NCI-H1694 treated with DMSO at 0.1 percent for 48 hours (cell line): ENCODE data around the gene AIFM1.

Experiments used
- DNase-seq: peaks from one replicate; lab custom pipeline; 2025; lab: John Stamatoyannopoulos, UW

AIFM1 gene

GRCh38 chrX:130165703-130166502, at the start of gene AIFM1:
Gene AIFM1 (minus strand): TSS chrX:130165841. CDS start chrX:130165656, 185 bp downstream.
- DNase-seq: peak; percentile 93

- no peak for DNase-seq
These were observed 47.7 kb upstream of the AIFM1 start for GRCh38 chrX:130213376-130213775.

- no peak for DNase-seq
These were observed 46.7 kb upstream of the AIFM1 start for GRCh38 chrX:130212371-130212770.

GRCh38 chrX:130211415-130212186, 46.0 kb upstream of the AIFM1 start:
- DNase-seq: no peak

- DNase-seq: no peak
These were observed 39.0 kb upstream of the AIFM1 start for GRCh38 chrX:130204647-130205046.

DNA sequence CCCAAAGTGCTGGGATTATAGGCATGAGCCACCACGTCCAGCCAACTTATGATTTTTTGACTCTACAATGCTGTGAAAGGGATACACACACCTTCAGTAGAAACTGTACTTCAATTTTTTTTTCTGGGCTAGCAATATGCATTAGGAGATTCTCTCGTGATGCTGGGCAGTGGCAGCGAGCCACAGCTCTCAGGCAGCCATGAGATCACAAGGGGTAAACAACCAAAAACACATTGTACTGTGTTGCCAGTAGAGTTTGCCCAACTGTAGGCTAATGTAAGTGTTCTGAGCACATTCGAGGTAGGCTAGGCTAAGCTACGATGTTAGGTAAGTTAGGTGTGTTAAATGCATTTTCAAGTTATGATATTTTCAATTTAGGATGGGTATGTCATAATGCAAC, 31.8 kb upstream of the AIFM1 start:
- no peak for DNase-seq

- DNase-seq: no peak
These were observed 30.8 kb upstream of the AIFM1 start for GRCh38 chrX:130196466-130196865.

DNA sequence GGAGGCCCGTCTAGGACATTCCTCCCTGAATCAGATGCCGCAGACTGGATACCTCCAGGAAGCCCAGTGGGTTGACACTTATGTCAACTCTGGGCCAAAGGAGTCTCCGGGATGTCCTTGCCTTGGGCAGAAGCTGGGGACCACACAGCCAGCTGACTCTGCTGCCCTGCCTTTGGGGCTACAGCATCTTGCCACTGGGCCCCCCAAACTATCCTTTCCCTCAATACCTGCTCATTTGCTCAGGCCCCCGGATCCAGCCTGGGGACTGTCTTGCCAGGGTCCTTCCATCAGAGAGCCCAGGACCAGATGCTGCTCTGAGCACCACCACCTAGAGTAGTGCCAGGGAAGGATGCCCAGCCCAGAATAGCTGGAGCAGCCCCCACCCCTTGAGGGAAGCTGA, 25.2 kb upstream of the AIFM1 start:
- DNase-seq: no peak

GRCh38 chrX:130186651-130187050, 21.0 kb upstream of the AIFM1 start:
- peak; percentile 23 for DNase-seq

DNA sequence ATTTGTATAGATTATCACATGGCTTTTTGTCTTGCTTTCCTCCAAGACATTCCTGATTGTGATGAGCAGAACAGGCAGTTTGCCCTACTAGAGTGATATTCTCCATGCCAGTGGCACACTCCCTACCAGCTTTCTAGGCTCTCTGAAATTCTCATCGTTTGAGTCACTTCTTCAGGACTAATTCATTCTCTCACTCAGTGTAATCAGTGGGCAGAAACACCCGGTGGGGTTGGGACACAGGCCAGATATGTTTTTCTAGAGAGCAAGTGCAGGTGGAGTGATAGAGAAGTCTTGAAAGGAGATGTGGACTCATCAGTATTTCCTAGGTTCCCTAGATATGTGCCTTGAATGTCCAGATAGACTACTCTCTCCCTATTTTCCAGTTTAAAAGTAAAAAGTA, 19.2 kb upstream of the AIFM1 start:
- DNase-seq: no peak

DNA sequence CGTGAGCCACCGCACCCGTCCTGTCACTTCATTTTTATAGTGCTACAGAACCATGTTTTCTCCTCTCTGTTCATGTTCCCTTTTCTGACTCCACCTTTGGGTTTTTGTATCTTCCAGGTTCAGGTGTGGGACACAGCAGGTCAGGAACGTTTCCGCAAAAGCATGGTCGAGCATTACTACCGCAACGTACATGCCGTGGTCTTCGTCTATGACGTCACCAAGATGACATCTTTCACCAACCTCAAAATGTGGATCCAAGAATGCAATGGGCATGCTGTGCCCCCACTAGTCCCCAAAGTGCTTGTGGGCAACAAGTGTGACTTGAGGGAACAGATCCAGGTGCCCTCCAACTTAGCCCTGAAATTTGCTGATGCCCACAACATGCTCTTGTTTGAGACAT, 18.5 kb upstream of the AIFM1 start:
- DNase-seq: no peak

DNA sequence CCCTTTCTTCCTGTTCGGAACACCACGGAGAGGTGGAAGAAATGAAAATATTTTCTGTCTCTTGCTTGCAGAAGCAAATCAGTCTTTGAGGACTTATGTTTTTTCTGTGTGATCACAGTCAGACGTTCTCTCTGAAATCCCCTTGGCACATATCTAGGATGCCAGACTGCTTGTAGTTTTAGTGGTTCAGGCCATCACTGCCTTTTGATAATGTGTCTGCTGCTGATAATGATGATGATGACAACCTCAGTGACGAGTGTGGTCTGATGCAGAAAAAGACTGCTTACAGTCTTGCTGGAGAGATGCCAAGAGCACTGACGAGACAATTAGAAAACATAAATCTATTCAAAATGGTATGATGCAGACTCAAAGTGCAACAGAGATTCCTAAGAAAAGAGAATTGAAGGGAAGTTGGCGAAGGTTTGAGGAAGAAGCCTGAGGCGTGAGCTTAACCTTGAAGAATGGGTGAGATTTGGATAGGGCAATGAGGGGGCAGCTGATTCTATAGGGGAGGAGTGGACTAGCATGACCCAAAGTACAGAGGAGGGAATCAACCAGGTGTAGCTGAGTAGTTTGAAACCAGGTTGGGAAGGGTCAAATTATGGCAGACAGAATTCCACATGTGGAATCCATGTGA, 14.1 kb upstream of the AIFM1 start:
- DNase-seq: no peak

GRCh38 chrX:130179170-130179569, 13.5 kb upstream of the AIFM1 start:
- no peak for DNase-seq

DNA sequence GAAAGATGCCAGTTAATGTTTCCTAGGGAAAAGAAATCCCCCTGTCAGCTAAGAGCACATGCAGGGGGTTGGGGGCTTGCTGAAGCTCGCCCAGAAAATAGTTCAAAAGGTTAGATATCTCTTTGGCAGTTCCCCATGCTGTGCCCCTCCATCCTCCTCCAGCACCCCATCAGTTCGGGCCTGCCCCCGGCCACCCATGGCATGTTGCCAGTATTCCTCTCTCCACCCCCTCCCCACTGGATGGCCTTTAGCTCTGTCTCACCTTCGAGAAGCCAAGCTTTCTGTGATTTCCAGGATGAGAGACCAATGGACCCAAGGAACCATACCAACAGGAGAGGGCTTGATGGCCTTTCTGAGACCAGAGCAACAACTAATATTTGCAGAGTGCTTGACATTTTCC, 11.3 kb upstream of the AIFM1 start:
- no peak for DNase-seq

DNA sequence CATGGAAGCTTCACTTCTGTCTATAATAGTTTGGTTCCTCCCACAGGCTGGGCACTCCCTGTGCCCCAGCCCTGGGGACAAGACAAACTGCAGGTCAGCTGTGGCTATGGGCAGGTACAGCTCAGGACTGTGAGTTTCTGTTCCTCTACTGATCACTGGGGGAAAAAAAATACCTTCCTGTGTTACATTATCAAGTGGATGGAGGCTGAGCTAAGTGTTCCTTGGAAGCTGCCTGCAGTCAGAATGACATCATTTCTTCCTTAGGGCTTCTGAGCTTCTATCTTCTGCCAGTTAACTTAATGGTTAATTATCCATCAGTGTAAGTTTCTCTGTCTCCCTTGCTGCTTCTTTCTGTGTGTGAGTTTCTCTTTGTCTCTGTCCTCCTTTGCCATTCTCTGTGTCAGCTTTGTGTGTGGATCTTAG, 10.7 kb upstream of the AIFM1 start:
- no peak for DNase-seq

GRCh38 chrX:130174937-130175336, 9.3 kb upstream of the AIFM1 start:
- no peak for DNase-seq

GRCh38 chrX:130174045-130174704, 8.5 kb upstream of the AIFM1 start:
- DNase-seq: no peak

DNA sequence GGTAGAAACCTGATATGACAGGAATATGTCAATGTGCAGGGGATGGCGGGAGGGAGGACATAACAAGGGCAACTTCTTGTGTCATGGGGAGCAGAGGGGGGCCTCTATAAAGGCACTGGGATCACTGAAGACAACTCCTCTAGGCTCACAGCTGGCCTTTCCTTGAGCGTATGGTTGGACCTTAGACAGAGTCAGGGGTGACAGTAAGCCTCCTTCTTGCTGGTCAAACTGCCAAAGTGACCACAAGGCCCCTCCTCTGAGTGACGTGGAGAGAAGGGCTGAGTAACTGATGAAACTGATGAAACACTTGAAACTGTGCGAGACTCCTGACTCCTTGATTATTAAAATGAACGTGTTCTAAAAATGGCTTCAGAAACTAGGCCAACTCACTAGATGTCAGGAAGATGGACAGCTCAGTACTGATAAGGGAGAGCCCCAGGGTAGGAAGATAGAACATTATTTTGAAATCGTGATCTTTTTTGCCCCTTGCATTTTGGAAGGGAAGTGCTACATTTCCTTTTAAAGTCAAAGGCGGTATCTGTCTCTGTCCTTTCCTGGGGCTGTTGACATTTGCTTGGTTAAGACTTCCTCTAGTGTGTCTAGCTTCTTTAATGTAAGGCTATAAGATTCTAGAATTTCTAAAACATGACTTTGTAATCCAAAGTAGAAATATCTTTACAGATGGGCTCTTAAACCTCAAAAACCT, 7.7 kb upstream of the AIFM1 start:
- DNase-seq: no peak

GRCh38 chrX:130172127-130172845, 6.6 kb upstream of the AIFM1 start:
- no peak for DNase-seq

DNA sequence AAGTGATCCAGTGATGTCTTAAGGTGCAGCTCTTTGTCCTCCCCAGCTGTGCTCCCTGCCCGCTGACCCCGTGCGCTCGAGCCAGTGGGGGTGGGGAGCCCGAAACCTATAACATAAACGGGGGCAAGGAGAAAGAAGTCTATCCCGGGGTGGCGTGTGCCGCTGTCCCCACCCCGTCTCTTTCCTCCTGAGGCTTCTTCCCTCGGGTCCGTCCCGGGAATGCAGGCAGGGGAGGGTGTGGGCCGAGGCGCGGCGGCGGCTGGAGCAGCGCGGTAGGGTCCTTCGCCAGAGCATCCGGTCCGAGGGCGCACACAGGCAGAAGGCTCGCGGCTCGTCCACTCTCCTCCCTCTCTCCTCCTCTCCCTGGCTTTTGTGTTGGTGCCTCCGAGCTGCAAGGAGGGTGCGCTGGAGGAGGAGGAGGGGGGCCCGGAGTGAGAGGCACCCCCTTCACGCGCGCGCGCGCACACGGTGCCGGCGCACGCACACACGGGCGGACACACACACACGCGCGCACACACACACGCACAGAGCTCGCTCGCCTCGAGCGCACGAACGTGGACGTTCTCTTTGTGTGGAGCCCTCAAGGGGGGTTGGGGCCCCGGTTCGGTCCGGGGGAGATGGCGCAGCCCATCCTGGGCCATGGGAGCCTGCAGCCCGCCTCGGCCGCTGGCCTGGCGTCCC, 5.9 kb upstream of the AIFM1 start, which contains the start of gene RAB33A:
RAB33A (plus strand) TSS at position 517 of the 681 bp plus-strand sequence; CDS start at position 618, 101 bp downstream.
- no peak for DNase-seq
